GM21367 (cell line): ENCODE results near the gene LRRC7.
"Not testable (repeated sequence)": the region's sequence is repeated elsewhere in the genome, so short reads cannot be mapped to it uniquely, and the experiment has no call there.

ENCODE experiments used
- ATAC-seq: cut with Tn5 transposase; IDR thresholded peaks from one replicate; pipeline ENCODE4 v1.9.1; 2021; ENCODE audit not compliant: unreplicated experiment

The LRRC7 gene

GRCh38 chr1:69862906-69863305, 295.2 kb downstream of the LRRC7 start:
- no peak for ATAC-seq

- no peak for ATAC-seq
Observed at GRCh38 chr1:69863704-69864103, 296.0 kb downstream of the LRRC7 start.

- ATAC-seq, result no peak
Observed at GRCh38 chr1:69871412-69871811, 303.7 kb downstream of the LRRC7 start.

- no peak for ATAC-seq
Observed at GRCh38 chr1:69878338-69878737, 310.6 kb downstream of the LRRC7 start.

- ATAC-seq, result not testable (repeated sequence)
Observed at GRCh38 chr1:69888016-69888415, 320.3 kb downstream of the LRRC7 start.

- ATAC-seq, result no peak
Observed at GRCh38 chr1:69888657-69889056, 320.9 kb downstream of the LRRC7 start.

GRCh38 chr1:69898403-69898947, 330.8 kb downstream of the LRRC7 start:
- no peak for ATAC-seq

- no peak for ATAC-seq
Observed at GRCh38 chr1:69911301-69911801, 343.6 kb downstream of the LRRC7 start.

GRCh38 chr1:69913977-69914376, 346.3 kb downstream of the LRRC7 start:
- ATAC-seq, result no peak

- ATAC-seq, result no peak
Observed at GRCh38 chr1:69914976-69915765, 347.4 kb downstream of the LRRC7 start.

GRCh38 chr1:69919129-69919921, 351.6 kb downstream of the LRRC7 start:
- no peak for ATAC-seq

GRCh38 chr1:69919922-69920273, 352.2 kb downstream of the LRRC7 start:
- ATAC-seq, result no peak

- no peak for ATAC-seq
Observed at GRCh38 chr1:69920426-69920825, 352.7 kb downstream of the LRRC7 start.

GRCh38 chr1:69921486-69921885, 353.8 kb downstream of the LRRC7 start:
- ATAC-seq, result no peak

- ATAC-seq, result not testable (repeated sequence)
Observed at GRCh38 chr1:69928234-69928633, 360.5 kb downstream of the LRRC7 start.

- ATAC-seq, result no peak
Observed at GRCh38 chr1:69929308-69930057, 361.8 kb downstream of the LRRC7 start.

- ATAC-seq, result no peak
Observed at GRCh38 chr1:69930396-69930795, 362.7 kb downstream of the LRRC7 start.

GRCh38 chr1:69932760-69933159, 365.0 kb downstream of the LRRC7 start:
- ATAC-seq, result no peak

- no peak for ATAC-seq
Observed at GRCh38 chr1:69940231-69940630, 372.5 kb downstream of the LRRC7 start.

GRCh38 chr1:69940816-69941215, 373.1 kb downstream of the LRRC7 start:
- no peak for ATAC-seq

- ATAC-seq, result no peak
Observed at GRCh38 chr1:69943030-69943429, 375.3 kb downstream of the LRRC7 start.
